ENCODE measurements around the gene DNAI1.

DNAI1 gene

DNA sequence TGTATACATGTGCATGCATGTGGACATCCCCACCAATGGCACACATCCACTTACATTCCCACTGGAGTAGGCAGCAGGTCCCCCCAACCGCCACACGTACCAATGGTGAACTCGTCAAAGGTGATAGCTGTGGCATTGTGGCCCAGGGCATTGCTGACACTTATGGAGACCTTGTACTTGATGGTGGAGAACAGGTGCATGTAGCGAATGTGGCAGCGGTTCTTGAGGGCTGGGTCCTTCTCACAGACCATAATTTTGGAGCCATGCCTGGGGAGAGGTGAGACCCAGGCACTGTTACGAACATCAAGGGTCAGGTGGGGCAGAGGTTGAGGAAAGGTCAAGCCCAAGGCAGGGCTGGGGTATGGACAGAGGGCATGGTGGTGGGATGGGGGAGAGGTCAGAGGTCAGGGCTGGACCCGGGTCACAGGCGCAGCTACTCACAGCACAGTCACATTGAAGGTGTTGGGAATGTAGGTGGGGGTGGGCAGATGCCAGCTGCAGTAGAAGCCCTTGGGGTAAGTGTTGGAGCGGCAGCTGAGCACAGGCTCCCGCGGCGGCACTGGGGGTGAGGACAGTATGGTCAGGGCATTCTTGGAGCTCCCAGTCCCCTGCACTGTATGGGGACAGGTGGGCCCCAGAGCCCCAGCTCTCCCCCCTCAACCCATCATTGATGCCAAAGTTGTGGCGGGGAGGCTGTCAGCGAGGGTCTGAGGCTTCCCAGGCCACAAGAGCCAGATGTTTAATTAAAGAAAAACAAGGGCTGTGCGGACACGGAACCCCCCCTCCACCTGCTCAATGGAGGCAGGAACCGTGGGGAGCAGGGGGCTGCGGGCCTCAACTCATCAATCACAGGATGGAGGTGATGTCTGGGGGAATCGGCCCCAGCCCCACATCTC is 99.1 kb downstream of the DNAI1 start:
- no peak for DNase-seq (ENCODE audit: low read depth, low spot score)

GRCh38 chr9:34558364-34558763 is 99.8 kb downstream of the DNAI1 start:
- DNase-seq (ENCODE audit: low read depth, low spot score) = no peak

GRCh38 chr9:34558919-34559623 is 100.5 kb downstream of the DNAI1 start:
- DNase-seq (ENCODE audit: low read depth, low spot score) = peak; percentile 48

GRCh38 chr9:34559624-34560455 is 101.2 kb downstream of the DNAI1 start:
- no peak for DNase-seq (ENCODE audit: low read depth, low spot score)

DNA sequence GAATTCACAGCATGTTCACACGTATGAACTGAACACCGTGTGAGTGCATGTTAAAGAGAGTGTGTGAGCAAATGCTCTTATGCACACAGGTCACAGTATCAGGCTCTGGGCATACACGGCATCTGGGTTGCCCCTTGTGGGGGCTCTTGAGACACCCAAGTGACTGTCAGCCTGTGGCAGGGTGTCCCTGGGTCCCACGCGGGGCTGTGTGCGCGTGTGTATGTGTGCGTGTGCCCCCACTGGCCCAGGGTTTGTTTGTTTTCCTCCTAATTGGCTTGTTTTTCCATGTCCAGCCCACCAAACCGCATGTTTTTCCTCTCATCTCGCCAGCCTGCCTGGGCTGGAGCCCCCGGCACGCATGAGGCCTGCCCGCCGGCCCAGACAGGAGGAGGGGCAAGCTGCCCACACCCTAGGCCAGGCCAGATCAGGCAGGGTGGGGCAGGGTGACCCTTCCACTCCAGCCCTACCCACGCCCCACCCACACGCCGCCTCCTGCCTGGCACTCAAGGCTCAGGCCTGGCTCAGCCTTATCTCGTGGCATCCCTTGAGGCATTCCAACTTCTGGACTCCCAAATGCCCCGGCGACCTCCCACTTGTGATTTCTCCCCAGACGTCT is 102.1 kb downstream of the DNAI1 start:
- DNase-seq (ENCODE audit: low read depth, low spot score) = no peak

DNA sequence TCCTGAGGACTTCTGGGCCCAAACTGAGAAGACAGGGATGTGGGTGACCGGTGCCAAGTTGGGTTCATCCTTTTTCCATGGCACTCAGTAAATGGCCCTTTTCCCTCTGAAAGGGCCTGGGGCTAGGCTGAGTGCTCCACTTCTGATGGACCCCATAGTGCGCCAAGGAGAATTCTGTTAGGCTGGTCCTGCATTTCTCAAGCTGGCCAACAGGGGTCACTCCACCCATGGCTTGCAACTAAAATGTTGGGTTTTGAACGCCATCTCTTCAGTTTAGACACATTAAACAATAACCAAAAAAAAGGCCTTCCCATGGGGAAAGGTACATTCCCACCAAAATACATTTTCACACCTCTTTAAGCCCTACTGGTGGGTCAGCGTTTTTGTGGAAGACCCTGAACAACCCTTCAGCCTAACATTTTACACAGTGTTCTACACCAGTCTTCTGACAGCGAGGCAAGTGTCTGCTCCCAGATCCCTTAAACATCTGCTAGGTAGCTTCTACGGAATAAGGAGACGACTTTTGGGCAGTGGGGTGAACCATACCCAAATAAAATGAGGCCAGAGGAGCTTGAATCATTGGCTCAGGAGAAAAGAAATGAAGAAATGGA is 103.6 kb downstream of the DNAI1 start:
- DNase-seq (ENCODE audit: low read depth, low spot score) = peak; percentile 69

- DNase-seq (ENCODE audit: low read depth, low spot score) = no peak
These were observed 104.7 kb downstream of the DNAI1 start for GRCh38 chr9:34563262-34563661.

DNA sequence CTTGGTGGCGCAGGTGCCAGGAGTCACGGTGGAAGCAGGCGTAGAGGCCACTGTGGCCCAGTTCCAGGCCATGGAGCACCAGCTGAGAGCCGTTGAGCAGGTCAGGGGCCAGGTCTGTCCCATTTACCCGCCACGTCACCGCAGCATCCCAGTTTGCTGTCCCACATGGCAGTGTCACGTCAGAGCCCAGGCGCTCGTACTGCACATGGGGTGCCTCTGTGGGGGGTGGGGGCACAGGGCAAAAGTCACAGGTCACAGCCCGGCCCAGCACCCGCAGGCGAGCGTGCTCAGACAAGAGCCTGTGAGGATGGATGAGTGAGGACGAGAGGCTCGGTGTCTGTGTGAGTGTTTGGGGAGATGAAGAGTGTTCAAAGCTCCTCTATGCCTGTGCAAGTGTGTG is 106.0 kb downstream of the DNAI1 start:
- no peak for DNase-seq (ENCODE audit: low read depth, low spot score)

GRCh38 chr9:34565856-34566255 is 107.3 kb downstream of the DNAI1 start:
- DNase-seq (ENCODE audit: low read depth, low spot score) = no peak

DNA sequence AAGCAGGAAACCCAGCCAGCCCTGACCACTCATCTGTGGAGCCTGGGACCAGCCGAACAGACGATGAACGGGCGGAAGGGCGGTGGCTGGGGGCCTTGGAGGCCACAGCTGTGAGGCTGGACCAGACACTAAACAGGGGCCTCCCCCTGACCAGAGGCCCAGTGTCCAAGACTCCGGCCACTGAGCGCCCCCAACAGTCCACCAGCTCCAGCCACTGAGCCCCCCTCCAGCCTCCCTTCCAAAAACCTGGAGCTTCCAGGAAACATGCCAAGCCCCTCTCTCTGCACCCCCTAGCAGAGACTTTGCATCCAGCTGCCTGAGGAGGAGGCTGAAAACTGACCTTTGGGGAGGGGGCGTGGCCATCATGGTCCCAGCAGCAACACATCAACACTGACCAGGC is 107.7 kb downstream of the DNAI1 start:
- no peak for DNase-seq (ENCODE audit: low read depth, low spot score)

GRCh38 chr9:34566972-34567371 is 108.4 kb downstream of the DNAI1 start:
- DNase-seq (ENCODE audit: low read depth, low spot score) = no peak

DNA sequence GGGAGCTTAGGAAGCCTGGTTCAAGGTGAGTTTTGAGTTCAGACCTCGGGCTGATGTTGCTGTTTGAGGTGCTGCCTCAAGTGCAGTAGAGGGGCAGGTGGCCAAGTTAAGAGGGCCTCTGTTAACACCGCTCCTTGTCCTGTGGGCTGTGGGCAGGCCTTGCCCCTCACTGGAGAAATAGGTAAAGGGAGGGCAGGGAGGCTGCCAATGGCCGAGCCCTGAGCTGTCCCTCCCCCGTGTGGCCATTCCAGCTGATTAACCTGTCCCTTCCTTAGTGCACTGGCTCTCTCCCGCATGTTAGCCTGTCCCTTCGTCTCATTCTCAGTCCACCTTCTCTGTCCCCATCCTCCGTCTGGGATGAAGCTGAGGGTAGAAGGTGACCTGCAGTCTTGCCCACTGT is 109.5 kb downstream of the DNAI1 start:
- no peak for DNase-seq (ENCODE audit: low read depth, low spot score)

DNA sequence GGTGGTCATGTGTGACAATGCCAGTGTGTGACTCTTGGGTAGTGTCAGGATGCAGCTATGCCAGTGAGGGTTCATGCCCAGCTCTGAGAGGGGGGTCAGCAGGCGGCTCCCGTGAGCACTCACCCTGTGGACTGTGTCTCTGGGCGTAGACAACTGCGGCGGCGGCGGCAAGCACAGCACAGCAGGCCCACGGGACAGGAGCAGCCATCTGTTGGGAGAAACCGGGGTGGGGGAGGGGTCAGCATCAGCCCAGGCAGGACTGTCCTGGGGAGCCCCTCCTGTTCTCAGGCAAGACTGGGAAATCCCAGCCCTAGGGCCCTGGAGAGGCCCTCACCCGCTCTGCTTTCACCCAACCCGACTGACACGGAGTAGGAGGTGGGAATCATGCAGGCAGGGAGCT is 110.2 kb downstream of the DNAI1 start:
- no peak for DNase-seq (ENCODE audit: low read depth, low spot score)

DNA sequence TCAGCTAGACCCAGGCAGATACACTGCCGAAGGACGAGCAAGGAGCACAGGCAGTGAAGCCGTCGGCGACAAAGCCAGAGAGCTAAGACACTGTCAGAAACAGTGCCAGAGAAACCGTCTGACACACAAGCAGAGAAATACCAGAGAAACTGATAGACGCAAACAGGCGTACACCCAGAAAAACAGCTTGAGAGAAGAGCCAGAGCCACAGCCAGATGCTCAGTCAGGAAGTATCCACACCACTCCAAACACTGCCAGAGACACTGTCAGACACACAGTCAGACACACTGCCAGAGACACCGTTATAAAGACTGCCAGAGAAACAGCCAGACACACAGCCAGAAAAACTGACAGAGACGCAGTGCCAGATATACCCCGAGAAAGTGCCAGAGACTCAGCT is 111.8 kb downstream of the DNAI1 start:
- peak; percentile 41 for DNase-seq (ENCODE audit: low read depth, low spot score)

All from ELF-1 (cell line).